ENCODE measurements around the gene YKT6.
A peak's percentile ranks its signal among the peaks of the same experiment; 100 is the strongest.

YKT6 gene

GRCh38 chr7:44186736-44187135, 14.0 kb upstream of the YKT6 start:
- Histone ChIP-seq H3K4me3 (ENCODE audit: low read depth in 1 of 2, low read length in 2 of 2) (no peak overlapping the region), H3K4me1 (ENCODE audit: insufficient read depth, low read length) (no peaks in the 10 kb centered on the region), H4K20me1 (ENCODE audit: insufficient read depth, low read length) (no peaks in the 10 kb centered on the region; the same call in 1 of the 2 replicates), H3K27me3 (ENCODE audit: insufficient read depth, low read length, poor library complexity) (no peaks in the 10 kb centered on the region), H3K79me2 (ENCODE audit: insufficient read depth, low read length) (no peaks in the 10 kb centered on the region), H3K9ac (ENCODE audit: low read depth, low read length) (no peak overlapping the region), H3K36me3 (ENCODE audit: insufficient read depth, low read length) (no peaks in the 10 kb centered on the region), H2AFZ (ENCODE audit: low read depth, low read length) (0 out of 2 replicates have a peak overlapping the region, but pooled peaks have one; percentile 7), H3K9me3 (ENCODE audit: insufficient read depth, low read length, severe bottlenecking) (peaks cover 10% of the 10 kb centered on the region), H3K27ac (ENCODE audit: low read length) (no peak overlapping the region), H3K4me2 (ENCODE audit: insufficient read depth, low read length) (no peak overlapping the region)
- no peak for ATAC-seq (ENCODE audit: insufficient read depth, low read depth)
- DNase-seq, result no peak
- TF ChIP-seq EZH2 (IDR thresholded peaks at IDR 0.05; ENCODE audit: borderline replicate concordance, low read depth, low read length, severe bottlenecking), result no peak

GRCh38 chr7:44187636-44188416, 13.0 kb upstream of the YKT6 start:
- H3K36me3 ChIP-seq (ENCODE audit: insufficient read depth, low read length), result no peaks in the 10 kb centered on the region
- no peak overlapping the region for H3K4me2 ChIP-seq (ENCODE audit: insufficient read depth, low read length)
- H3K27me3 ChIP-seq (ENCODE audit: insufficient read depth, low read length, poor library complexity), result no peaks in the 10 kb centered on the region
- DNase-seq, result no peak
- no peak overlapping the region for H3K9ac ChIP-seq (ENCODE audit: low read depth, low read length)
- no peak overlapping the region for H2AFZ ChIP-seq (ENCODE audit: low read depth, low read length)
- H4K20me1 ChIP-seq (ENCODE audit: insufficient read depth, low read length), result no peaks in the 10 kb centered on the region; the same call in 1 of the 2 replicates
- peaks cover 3% of the 10 kb centered on the region for H3K9me3 ChIP-seq (ENCODE audit: insufficient read depth, low read length, severe bottlenecking)
- TF ChIP-seq EZH2 (IDR thresholded peaks at IDR 0.05; ENCODE audit: borderline replicate concordance, low read depth, low read length, severe bottlenecking), result no peak
- TF ChIP-seq CTCF (IDR thresholded peaks at IDR 0.05; ENCODE audit: borderline replicate concordance, extremely low read depth, low read length, poor library complexity, severe bottlenecking), result no peak
- H3K4me3 ChIP-seq (ENCODE audit: low read depth in 1 of 2, low read length in 2 of 2), result no peak overlapping the region
- no peaks in the 10 kb centered on the region for H3K79me2 ChIP-seq (ENCODE audit: insufficient read depth, low read length)
- no peaks in the 10 kb centered on the region for H3K4me1 ChIP-seq (ENCODE audit: insufficient read depth, low read length)
- no peak for ATAC-seq (ENCODE audit: insufficient read depth, low read depth)
- no peak overlapping the region for H3K27ac ChIP-seq (ENCODE audit: low read length)

- no peaks in the 10 kb centered on the region for H3K36me3 ChIP-seq (ENCODE audit: insufficient read depth, low read length)
- no peak for TF ChIP-seq CTCF (IDR thresholded peaks at IDR 0.05; ENCODE audit: borderline replicate concordance, extremely low read depth, low read length, poor library complexity, severe bottlenecking)
- TF ChIP-seq EZH2 (IDR thresholded peaks at IDR 0.05; ENCODE audit: borderline replicate concordance, low read depth, low read length, severe bottlenecking), result no peak
- no peak overlapping the region for H3K9ac ChIP-seq (ENCODE audit: low read depth, low read length)
- no peaks in the 10 kb centered on the region; the same call in 1 of the 2 replicates for H4K20me1 ChIP-seq (ENCODE audit: insufficient read depth, low read length)
- no peaks in the 10 kb centered on the region for H3K79me2 ChIP-seq (ENCODE audit: insufficient read depth, low read length)
- no peak overlapping the region for H3K4me2 ChIP-seq (ENCODE audit: insufficient read depth, low read length)
- DNase-seq (no peak), ATAC-seq (ENCODE audit: insufficient read depth, low read depth) (no peak)
- H3K27me3 ChIP-seq (ENCODE audit: insufficient read depth, low read length, poor library complexity), result no peaks in the 10 kb centered on the region
- H3K27ac ChIP-seq (ENCODE audit: low read length), result no peak overlapping the region
- H3K9me3 ChIP-seq (ENCODE audit: insufficient read depth, low read length, severe bottlenecking), result no peaks in the 10 kb centered on the region
- no peak overlapping the region for H2AFZ ChIP-seq (ENCODE audit: low read depth, low read length)
- no peaks in the 10 kb centered on the region for H3K4me1 ChIP-seq (ENCODE audit: insufficient read depth, low read length)
- H3K4me3 ChIP-seq (ENCODE audit: low read depth in 1 of 2, low read length in 2 of 2), result no peak overlapping the region
Measured at GRCh38 chr7:44188480-44189225, 12.1 kb upstream of the YKT6 start.

Measured in DND-41 (cell line).